DMS114 treated with DMSO at 0.1 percent for 48 hours (cell line): ENCODE results near the gene CHTF18.
"Not testable (repeated sequence)": the region's sequence is repeated elsewhere in the genome, so short reads cannot be mapped to it uniquely, and the experiment has no call there.

Experiments used
- DNase-seq: peaks from one replicate; lab custom pipeline; 2025; ENCODE audit not compliant: unreplicated experiment; lab: John Stamatoyannopoulos, UW

CHTF18 gene

DNA sequence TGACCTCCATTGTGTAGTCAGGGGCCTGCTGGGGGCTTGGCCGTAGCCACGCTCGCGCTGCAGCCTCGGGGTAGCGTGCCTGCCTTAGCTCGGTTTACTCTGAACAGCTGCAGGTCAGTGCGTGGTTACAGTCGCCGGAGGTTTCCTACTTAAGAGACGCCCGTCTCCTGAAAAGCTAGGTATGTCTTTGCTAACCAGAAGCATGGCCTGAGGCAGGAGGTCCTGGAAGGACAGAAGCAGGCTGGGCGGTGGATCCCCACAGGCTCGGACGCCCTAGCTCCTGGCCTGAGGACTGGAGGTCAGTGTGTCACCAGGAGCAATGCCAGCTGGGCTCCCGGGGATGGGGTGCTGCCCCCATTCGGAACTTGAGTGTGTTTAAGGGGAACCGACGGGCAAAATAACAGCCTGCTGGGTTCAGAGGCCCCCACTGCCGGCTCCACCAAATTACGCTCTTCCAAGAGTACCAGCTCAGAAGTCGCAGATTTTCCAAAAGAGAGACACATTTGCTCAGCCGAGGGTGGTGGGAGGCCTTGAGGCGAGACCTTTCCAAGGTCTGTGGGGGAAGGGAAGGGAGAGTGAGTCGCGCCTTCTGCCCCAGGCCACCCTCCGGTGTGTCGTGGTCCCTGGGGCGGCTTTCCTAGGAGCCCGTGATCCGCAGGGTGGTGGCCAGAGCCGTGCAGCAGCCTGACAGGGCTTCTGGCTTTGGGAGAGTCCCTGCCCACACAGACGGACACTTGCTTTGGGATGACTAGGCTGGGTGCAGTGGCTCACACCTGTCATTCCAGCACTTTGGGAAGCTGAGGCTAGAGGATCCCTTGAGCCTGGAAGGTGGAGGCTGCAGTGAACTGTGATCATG is 16.0 kb downstream of the CHTF18 start:
- DNase-seq: no peak

DNA sequence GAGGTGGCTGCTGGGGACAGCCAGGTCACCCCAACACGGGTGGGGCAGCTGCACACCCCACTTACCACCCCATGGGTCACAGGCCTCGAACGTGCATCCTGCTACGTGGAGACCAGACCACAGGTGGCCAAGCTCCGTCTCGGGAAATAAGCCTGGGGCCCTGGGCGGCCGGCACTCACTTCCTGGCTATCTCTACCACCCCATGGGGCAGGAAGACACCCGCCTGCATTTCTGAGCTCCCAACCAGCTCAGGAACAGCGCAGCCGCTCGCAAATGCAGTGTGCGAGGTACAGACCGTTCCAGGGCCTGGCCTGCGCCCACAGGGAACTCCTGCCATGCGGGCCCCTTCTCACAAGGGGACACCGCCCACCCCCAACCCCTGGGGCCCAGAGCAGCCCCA is 17.1 kb downstream of the CHTF18 start:
- no peak for DNase-seq

DNA sequence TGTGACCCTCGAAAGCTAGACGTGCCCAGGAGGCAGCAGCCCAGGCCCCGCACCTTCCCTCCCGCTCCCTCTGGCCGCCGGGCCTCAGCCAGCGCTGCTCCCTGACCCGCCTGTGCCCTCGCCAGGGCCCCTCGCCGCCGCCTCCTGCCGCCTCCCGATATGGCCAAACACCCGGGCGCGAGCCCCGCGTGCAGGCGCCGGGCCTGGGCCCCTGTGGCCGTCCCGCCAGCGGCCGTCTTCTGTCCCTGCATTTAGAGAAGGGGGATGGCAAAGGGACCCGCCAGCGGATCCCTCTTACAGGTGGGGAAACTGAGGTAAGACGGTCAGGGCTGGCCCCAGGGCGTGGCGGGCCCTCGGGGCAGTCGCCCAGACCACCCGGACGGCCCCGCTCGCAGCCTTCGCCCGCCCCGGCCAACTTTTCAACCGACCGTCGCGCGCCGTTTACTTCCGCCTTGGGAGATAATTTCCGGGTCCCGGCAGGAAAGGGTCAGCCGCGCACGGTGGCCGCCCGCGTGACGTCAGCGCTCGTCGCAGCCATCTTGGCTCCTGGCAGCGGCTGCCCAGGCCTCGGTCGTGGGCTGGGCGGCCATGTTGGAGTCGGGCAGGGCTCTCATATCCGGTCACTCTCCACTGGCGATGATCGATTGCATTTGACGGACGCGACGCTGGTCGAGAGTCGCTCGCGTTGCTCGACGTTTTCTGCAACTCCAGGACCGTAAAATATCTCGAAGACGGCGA is 19.1 kb downstream of the CHTF18 start:
- DNase-seq: peak; percentile 79

DNA sequence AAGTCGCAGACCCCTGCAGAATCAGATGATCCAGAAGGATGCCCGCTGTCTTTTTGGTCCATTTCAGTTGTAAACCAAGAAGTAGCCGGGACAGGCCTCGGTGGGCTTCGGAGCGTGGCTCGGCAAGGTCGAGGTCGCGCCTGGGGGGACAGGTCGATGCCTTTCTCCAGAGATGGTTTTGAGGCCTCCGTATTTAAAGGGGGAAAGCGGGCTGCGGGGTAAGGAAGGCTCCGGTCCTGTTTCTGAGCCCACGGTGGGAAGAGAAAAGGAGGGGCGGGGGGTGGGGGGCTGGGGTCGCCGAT is 19.6 kb downstream of the CHTF18 start:
- no peak for DNase-seq

DNA sequence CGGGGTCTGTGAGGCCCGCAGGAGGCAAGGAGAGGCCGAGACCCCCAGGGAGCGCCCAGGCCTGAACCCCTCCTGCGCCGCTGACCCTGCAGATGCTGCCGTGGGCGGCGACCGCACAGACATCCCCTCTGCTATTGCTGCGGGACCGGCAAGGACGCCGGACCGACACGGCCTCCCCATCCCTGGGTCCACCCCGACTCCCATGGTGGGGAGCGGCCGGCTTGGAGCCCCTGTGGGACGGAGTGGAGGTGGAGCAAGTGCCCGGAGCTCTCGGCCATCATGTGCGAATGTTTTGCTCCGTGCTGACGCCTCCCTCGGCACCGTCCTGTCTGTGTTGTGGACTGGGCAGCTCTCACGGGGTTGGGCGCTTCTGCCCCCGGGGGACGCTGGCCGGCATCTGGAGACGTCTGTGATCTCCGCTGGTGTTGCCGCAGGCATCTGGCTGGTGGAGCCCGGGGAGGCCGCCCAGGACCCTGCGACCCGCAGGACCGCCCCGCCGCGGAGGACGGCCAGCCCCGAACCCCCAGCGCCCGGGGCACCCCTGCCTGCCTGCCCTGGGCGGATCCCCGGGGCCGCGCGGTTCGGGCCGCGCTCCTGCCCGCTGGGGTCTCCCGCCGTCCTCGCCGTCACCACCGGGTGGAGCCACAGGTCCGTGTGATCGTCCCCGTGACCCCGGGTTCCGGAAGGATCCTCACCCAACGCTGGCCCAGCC is 24.9 kb downstream of the CHTF18 start:
- no peak for DNase-seq

DNA sequence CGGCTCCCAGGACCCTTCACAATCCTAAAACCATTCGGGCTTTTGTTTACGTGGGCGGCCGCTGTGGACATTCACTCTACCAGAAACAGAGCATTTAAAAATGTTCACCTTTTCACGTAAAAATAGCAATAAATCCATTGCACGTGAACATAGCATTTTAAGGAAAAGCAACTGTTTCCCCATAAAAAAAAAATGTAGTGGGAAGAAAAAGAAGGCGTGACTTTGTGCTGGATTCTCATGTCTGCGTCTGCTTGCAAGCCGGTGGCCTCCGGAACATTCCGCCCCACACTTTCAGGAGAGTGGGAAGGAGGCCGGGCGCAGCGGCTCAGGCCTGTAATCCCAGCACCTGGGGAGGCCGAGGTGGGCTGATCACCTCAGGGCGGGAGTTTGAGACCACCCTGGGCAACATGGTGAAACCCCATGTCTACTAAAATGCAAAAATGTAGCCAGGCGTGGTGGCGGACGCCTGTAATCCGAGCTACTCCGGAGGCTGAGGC is 25.5 kb downstream of the CHTF18 start:
- no peak for DNase-seq

DNA sequence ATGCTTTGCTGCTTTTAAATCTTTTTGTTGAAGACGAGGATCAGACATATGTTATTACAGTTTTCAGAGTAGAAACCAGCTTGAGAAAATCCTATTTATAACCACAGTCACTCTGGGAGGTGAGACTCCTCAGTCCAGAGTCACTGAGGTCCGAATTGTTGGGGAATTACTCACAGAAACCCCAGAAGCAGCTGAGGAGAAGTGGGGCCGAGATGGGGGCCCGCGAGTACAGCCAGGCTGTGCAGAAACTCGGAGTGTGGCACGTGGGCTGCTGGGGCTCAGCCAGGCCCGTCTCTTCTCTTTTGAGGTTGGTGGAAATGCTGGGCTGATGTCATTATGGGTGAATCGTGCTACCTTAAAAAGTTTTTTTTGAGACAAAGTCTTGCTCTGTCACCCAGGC is 26.6 kb downstream of the CHTF18 start:
- DNase-seq: no peak

DNA sequence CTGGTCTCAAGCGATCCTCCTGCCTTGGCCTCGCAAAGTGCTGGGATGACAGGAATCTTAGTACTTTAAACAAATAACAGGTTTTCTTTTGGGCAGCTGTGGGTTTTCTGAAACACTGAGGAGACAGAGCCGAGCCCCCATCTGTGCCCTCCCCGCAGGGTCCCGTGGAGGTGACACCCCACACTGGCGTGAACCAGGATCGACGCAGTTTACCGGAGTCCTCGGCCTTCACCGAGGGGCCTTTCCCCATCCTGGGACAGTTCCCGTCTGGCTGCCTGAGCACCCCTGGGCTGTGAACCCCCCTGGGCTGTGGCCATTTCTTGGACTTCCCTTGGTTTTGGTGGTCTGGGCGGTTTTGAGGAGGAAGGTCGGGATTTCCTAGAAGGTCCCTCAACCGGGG is 27.4 kb downstream of the CHTF18 start:
- DNase-seq: no peak

DNA sequence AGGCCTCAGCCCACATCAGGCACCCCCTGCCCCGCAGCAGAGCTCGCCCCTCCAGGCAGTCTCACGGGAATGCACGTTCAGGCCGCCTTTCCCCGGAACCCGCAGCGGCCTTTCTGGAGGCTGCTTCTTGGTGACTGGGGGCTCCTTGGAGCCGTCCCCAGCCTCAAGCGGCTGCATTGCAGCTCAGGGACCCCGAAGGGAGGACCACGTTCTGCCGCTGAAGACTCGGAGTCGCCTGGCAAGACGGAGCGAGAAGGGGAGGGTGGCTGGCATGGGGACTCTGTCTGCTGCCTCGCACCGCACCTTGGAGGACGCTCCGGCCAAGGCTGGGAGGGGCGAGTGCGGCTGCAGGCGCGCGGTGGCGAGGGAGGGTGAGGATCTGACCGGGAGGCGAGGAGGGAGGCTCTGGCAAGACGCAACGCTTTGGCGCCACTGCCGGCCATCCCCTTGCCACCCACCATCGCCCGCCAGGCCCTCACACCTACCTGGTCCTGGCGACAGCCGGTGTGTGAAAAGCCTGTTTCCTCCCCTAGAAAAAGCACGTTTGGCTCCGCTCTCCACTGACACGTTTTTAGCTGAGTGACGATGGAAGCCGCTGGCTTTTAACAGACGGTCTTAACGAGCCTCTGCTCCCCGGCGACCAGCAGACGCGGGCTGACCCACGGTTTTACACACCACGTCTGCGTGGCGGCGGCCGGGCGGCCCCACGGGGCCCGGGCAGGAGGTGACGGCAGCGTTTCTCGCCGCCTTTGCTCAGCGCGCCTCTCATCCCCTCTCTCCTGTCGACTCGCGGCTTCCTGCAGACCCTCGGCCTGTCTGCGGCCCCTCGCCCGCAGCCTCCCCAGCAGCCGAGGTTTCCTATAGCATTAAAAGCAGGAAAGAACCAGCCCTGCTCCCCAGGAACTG is 28.8 kb downstream of the CHTF18 start:
- DNase-seq: no peak

DNA sequence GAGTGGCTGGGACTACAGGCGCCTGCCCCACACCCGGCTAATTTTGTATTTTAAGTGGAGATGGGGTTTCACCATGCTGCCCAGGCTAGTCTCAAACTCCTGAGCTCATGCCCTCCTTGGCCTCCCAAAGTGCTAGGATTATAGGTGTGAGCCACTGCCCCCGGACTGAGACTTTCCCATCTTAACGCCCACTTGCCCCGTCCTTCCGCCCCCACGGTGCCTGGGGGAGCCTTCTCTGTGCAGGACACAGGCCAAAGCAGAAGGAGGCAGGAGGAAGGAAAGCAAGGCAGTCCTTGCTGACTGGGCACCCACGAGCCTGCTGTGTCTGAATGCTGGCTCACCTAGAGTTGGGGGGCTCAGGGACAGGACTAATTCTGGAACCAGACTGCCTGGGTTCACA is 29.7 kb downstream of the CHTF18 start:
- no peak for DNase-seq

DNA sequence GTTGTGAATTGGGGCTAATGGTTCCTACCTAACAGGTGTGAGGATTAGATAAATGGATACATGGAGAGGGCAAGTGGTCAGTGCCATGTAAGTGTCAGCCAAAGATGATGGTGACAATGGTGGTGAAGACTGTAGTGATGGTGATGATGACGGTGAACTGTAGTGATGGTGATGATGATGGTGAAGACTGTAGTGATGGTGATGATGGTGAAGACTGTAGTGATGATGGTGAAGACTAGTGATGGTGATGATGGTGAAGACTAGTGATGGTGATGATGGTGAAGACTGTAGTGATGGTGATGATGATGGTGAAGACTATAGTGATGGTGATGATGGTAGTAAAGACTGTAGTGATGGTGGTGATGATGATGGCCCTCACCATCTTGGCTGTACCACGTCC is 30.2 kb downstream of the CHTF18 start:
- no peak for DNase-seq

DNA sequence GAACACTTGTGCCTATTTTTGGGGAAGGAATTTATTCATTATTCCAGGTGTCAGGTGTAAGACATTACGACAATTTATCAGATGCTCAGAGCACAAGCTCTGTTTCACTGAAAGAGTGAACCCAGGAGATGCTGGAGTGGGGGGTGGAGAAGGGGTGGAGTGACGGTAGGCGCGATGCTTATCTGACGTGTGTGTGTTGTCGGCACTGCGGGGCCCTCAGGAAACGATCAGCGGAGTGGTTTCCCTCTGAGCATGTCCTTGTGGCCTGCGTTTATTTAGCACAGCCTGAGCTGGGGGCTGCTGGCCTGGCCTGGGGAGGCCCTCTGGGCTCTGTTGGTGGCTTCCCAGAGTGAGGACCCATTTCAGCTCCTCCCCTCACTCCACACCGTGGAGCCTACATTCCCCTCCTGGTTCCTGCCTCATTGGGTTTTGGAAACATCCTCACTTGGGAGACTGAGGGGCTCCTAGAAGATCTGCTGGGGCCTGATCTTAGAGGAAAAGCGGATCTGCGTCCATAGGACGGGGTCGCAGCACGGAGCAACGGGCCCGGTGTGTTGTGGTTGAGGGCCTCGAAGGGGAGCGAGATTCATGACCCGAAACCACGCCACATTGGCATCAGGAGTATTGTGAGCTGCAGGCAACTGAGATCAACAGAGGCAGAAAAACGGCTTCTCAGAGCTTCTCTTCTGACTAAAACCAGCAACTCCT is 31.1 kb downstream of the CHTF18 start:
- no peak for DNase-seq

DNA sequence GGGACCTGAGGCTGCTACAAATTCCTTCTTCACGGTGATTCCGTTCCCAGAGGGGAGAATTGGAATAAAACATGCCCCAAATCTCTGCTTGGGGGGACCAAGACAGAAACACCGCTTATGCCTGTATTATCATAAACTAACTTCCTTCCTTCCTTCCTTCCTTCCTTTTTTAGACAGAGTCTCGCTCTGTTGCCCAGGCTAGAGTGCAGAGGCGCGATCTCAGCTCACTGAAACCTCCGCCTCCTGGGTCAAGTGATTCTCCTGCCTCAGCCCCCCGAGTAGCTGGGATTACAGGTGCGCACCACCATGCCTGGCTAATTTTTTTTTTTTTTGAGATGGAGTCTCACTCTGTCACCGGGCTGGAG is 31.6 kb downstream of the CHTF18 start:
- not testable (repeated sequence) for DNase-seq

DNA sequence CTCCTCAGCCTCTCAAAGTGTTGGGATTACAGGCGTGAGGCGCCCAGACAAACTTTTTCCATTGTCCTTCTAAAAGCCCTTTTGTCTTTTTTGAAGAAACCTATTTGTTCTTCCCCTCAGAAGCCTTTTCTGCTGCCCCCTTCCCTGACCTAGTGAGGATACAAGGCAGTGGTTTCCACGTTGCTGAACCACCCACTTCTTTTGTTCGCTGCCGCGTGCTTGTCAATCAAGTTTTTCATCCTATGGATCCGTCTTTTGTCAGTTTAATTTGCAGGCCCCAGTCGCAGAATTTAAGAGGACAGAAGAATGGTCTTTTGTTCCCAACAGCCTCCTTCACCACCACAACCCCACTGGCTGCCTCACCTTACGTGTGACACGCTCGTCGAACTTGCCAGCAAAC is 32.3 kb downstream of the CHTF18 start:
- no peak for DNase-seq

DNA sequence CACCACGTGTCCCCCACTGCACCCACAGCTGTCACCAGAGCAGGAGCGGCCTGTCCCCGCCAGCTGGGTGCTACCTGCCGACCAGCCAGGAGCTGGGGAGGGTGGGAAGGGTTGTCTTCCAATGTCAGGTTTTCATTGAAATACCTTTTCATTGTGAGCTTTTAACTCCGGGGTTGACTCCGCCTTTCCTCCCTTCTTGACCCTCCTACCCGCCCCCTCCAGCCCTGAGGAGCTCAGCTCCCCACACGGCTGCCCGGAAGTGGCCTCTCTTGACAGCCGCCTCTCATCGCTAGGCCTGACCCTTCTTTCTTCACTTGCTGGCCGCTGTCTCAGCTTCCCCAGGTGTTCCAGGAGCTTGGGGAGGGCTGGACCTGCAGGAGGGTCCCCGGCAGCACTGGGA is 33.3 kb downstream of the CHTF18 start:
- DNase-seq: no peak

DNA sequence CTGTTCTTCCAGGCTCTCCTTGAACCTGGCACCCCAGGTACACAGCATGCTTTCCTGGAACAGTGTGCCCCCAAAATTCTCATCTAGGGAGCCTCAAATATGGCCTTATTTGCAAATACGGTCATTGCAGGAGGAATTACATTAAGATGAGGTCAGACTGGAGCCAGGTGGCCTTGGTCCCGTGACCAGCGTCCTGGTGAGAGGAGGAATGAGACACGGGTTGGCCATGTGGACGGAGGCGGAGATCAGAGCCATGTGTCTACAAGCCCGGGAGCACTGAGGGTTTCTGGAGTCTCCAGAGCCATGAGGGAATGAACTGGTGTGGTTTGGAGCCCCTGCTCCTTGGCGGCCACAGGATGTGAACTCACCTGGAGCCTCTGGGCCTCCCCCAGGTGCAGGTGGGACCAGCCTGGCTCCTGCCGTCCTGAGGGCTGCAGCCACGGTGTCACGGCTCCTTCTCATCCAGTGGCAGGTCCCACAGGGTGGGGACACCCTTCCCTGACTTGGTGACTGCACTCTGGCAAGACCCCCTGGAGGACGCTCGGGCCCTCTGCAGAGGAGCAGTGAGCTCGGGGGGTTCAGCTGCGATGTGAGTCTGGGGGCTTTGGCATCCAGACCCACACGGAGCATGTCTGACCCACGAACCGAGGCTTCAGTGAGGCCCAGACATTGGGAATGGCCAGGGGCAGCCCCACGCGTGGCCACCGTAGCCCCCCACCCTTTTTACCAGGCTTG is 33.9 kb downstream of the CHTF18 start:
- DNase-seq: no peak

DNA sequence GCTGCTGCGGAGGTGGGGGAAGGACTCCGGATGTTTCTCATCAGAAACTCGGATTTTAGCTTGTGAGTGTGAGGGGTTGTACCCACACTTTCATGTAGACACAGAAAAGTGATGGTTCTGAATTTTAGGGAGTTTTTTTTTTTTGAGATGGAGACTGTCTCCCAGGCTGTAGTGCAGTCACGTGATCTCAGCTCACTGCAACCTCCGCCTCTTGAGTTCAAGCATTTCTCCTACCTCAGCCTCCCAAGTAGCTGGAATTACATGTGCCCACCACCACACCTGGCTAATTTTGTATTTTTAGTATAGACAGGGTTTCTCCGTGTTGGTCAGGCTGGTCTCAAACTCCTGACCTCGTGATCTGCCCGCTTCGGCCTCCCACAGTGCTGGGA is 34.5 kb downstream of the CHTF18 start:
- DNase-seq: no peak

DNA sequence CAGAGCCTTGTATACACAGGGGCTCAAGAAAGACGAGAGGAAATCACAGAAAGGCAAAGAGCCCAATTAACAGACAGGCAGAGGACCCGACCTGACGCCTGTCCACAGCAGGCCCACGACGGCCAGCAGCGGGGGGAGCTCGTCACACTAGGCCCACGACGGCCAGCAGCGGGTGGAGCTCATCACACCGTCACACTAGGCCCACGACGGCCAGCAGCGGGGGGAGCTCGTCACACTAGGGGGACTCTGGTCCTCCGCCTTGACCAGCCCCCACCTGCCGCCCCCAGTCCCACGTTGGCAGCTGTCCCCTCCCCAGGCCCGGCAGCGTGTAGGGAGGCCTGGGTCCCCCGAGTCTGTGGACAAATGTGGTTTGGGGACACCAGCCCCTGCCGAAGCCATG is 35.8 kb downstream of the CHTF18 start:
- DNase-seq: no peak

DNA sequence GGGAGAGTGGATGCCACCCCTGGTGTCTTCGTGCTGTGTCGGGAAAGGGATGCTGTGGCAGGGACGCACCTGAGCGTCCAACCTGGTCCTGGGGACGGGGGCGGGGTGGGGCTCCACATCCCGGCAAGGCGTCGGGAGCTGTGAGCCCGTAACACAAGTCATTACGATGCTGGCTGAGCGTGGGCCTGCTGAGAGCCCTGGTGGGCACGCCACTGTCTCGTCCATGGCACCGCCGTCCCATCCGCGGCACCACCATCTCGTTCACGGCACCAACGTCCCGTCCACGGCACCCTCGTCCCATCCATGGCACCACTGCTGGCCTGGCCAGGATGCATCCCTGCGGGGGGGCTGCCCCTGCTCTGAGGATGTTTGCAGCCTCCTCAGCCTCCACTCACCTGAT is 36.2 kb downstream of the CHTF18 start:
- no peak for DNase-seq
